Neural cell (in vitro differentiated cells): ENCODE measurements around the gene NCOA5.

Experiments used
- EZH2 ChIP-seq: fragments of 200-600, 300-800 bp; shearing (Covaris generic), sonication (generic); IDR thresholded peaks from 2 replicates; pipeline ENCODE4 v1.6.1; 2014; ENCODE audit warnings: antibody characterized with exemption, low read length, borderline replicate concordance, mild to moderate bottlenecking; ENCODE audit not compliant: insufficient read depth, poor library complexity, severe bottlenecking
- POLR2AphosphoS5 ChIP-seq: IDR thresholded peaks from 2 replicates; pipeline ENCODE4 v1.6.1; 2012
- RAD21 ChIP-seq: fragments of 450-650 bp; conservative IDR thresholded peaks from 2 replicates; pipeline ENCODE4 v1.6.1; 2014; ENCODE audit warnings: antibody characterized with exemption, mild to moderate bottlenecking, moderate library complexity
- SMC3 ChIP-seq: fragments of 450-650 bp; conservative IDR thresholded peaks from 2 replicates; pipeline ENCODE4 v1.6.1; 2014; ENCODE audit warnings: antibody characterized with exemption, mild to moderate bottlenecking, moderate library complexity; ENCODE audit not compliant: poor library complexity
- TF ChIP-seq, protein P1 (sequence below): fragments of 450-650 bp; IDR thresholded peaks from 2 replicates; pipeline ENCODE4 v1.5.1; 2014; ENCODE audit warnings: antibody characterized with exemption, mild to moderate bottlenecking, moderate library complexity; ENCODE audit not compliant: poor library complexity, severe bottlenecking

DNA sequence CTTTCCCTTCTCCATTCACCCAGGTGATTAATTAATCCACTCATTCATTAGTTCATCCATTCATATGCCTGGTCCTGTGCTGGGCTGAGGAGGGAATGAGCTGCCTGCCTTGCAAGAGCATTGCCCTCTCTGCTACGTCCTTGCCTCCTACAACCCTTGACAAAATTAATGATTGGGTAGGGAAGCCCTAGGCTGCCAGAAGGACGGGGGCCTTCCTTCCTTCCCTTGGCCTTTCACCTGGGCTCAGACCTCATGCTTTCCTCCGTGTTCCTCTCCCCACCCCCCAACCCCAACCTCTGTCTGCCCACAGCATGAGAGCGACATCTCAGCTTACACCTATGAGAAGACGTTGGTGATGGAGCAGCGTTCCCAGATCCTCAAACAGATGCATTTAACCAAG lies 35.2 kb downstream of the NCOA5 start:
- TF ChIP-seq, protein P1, sequence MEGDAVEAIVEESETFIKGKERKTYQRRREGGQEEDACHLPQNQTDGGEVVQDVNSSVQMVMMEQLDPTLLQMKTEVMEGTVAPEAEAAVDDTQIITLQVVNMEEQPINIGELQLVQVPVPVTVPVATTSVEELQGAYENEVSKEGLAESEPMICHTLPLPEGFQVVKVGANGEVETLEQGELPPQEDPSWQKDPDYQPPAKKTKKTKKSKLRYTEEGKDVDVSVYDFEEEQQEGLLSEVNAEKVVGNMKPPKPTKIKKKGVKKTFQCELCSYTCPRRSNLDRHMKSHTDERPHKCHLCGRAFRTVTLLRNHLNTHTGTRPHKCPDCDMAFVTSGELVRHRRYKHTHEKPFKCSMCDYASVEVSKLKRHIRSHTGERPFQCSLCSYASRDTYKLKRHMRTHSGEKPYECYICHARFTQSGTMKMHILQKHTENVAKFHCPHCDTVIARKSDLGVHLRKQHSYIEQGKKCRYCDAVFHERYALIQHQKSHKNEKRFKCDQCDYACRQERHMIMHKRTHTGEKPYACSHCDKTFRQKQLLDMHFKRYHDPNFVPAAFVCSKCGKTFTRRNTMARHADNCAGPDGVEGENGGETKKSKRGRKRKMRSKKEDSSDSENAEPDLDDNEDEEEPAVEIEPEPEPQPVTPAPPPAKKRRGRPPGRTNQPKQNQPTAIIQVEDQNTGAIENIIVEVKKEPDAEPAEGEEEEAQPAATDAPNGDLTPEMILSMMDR = no peak
- TF ChIP-seq POLR2AphosphoS5 (no peak), EZH2 (no peak), RAD21 (no peak), SMC3 (no peak)
